HG02798 (cell line): ENCODE measurements around the gene ZNF384.

Experiments used
- ATAC-seq: cut with Tn5 transposase; IDR thresholded peaks from one replicate; pipeline ENCODE4 v1.9.1; 2021; ENCODE audit warnings: mild to moderate bottlenecking; ENCODE audit not compliant: unreplicated experiment, poor library complexity

The ZNF384 gene

DNA sequence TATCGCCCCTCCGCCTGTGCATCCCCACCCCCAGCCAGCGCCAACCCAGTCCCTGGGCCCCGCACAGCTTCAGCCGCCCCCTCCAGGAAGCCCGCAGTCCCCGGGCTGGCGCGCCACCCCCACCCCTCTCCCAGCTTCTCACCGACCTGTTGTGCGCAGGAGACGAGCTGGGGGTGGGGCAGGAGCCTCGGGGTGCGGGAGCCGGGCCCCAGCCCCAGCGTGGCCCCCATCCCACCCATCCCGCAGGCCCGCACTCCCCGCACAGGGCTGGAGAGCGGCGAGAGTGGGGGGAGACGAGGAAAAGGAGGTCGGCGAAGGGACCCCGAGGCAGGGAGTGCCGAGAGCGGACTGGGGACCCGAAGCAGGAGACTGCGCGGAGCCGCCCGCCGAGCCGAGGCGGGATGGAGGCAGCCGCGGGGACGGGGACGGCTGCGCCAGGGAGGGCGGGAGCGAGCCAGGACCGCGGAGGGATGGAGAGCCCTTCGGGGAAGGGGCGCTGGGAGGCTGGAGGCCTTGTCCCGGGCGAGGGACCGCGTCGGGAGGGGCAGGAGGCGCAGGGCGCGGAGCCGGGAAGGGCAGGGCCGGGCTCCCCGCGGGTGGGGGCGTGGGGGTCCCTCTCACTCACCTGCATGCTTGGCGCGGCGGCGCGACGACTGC, 10.9 kb upstream of the ZNF384 start:
- no peak for ATAC-seq

GRCh38 chr12:6699259-6699988, 10.2 kb upstream of the ZNF384 start:
- no peak for ATAC-seq

DNA sequence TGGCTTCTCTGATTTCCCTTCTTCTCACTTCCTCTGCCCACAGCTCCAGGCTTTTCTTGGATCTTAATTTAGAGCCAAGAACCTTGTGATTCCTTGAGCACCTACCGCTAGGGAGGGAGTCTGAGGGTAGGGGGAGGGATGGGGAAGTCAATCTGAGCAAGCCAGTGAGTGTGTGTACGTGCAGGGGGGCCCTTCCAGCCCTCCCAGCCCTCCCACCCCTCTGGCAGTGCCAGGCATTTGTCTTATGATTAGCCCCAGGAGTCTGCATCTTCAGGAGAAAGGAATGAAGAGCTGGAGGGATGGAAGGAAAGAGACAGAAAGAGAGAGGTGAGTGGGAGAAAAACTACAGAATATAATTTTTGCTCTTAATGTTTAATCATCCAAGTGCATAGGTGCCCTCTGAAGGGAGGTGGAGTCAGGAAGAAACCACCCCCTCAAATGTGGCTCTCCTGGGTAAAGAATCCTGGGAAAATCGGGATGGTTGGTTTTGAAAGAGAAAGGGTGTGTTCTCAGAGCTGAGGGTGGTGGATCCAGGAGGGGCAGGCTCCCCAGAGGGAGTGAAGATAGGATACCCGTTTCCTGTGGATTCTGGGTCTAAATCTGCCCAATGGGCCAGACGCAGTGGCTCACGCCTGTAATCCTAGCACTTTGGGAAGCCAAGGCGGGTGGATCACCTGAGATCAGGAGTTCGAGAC, 9.3 kb upstream of the ZNF384 start:
- ATAC-seq, result no peak

- ATAC-seq, result no peak
Observed at GRCh38 chr12:6697584-6698351, 8.6 kb upstream of the ZNF384 start.

- ATAC-seq, result no peak
Observed at GRCh38 chr12:6696690-6697583, 7.8 kb upstream of the ZNF384 start.

DNA sequence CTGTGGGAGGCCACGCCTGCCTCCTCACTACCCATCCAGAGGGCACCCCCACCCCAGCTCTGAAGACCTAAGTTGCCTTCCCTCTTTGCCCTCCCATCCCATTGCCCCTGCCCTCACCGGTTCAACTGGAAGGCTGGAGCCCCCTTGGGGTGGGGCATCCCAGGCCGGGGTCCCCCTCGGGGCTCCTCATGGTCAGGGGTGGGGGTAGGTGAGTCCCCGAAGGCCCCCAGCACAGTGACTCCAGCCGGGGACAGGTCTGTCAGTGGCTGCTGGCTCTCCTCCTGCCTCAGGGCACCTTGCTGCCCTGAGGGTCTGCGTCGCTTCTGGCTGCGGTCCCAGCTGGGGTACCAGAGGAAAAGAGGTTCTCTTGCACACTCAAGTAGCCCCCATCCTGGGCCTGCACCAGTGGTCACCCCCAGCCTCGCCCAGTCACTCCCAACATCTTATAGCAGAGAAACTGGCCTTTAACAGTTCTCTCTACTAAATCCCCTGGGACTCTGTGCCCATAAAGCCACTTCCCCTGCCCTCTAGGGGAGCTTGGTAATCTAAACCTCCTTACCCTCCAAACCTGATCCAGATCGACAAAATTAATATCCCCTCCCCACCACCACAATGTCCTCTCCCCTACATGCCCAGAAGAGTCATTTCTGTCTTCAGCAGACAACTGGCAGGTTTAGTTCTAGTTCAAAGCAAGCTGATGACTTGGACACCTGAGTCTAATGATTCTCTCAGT, 6.3 kb upstream of the ZNF384 start:
- no peak for ATAC-seq

GRCh38 chr12:6694701-6695100, 5.5 kb upstream of the ZNF384 start:
- no peak for ATAC-seq

DNA sequence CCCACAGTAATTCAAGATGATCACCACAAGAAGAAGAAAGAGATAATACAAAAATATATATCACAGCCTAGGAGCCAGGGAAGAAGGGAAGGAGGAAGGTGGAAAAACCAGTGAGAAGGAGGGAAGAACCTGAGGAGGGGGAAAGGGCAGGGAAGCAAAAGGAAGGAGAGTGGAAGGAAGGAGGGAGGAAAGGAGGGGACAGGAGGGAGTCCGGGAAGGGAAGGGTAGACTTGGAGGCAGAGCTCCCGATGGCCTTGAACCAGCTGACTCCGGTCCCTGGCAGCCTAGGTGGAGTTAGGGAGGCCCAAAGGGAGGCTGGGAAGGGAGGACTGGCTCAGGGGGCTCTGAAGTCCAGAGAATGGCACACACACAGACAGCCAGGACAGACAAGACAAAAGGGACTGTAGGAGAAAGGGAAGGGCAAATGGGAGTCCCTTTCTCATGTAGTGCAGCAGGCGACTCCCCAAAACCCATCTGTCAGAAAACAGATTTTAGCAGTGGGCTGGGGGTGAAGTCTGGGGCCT, 4.7 kb upstream of the ZNF384 start:
- ATAC-seq, result no peak

- ATAC-seq, result no peak
Observed at GRCh38 chr12:6692888-6693287, 3.7 kb upstream of the ZNF384 start.

DNA sequence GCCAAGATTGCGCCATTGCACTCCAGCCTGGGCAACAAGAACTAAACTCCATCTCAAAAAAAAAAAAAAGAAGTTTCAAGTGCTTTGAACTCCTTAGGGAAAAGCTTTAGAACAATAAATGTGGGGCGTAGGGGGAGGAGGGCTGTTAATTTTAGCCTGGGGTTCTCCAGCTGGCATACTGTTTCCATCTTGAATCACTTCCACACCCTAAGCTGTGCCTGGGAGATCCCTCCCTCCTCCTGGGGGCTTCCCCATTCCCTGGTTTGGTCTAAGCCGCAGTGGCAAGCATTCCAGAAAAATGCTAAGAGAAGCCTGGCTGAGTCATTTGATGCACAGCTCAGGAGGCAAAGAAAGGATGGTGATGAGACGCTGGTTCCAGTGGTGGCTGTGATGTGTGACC, 2.3 kb upstream of the ZNF384 start:
- ATAC-seq, result no peak

- ATAC-seq, result peak; percentile 0
Observed at GRCh38 chr12:6688543-6688998, 604 bp downstream of the ZNF384 start.

DNA sequence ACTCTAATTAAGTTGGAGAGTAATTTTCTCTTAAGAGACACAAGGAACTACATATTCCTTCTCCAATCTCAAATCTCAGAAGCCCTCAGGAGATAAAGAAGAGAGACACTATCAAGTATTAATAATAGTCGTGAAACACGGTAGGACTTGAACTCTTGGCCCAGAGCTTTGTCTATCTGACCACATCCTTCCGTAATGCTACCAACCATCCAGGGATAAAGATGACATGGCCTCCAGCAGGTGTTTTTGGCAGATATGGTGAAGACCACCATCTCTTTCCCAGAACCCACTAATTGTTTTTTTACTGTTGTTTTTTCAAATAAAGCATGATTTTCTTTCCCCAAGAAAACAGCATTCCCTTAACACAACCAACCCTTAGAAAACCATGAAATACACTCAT, 3.4 kb downstream of the ZNF384 start:
- ATAC-seq, result no peak

- no peak for ATAC-seq
Observed at GRCh38 chr12:6684609-6685008, 4.6 kb downstream of the ZNF384 start.

GRCh38 chr12:6676962-6677361, 12.2 kb downstream of the ZNF384 start:
- ATAC-seq, result no peak

DNA sequence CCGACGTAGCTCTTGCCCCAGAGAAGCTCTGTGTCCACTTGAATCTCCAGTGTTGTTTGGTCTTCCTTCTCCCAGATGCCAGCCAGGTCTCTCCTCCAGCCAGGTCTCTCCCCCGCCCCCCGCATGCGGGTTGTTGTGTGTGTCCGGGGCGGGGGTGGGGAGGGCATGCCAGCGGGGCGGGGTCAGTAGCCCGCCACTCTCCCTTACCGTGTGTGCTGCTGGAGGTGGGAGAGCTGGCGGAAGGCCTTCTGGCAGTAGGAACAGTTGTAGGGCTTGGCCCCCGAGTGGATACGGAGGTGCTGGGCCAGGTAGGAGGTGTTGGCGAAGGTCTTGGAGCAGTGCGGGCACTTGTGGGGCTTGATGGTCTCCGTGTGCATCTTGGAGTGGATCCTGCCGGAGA, 17.0 kb downstream of the ZNF384 start:
- no peak for ATAC-seq

- ATAC-seq, result no peak
Observed at GRCh38 chr12:6667559-6668210, 21.5 kb downstream of the ZNF384 start.

DNA sequence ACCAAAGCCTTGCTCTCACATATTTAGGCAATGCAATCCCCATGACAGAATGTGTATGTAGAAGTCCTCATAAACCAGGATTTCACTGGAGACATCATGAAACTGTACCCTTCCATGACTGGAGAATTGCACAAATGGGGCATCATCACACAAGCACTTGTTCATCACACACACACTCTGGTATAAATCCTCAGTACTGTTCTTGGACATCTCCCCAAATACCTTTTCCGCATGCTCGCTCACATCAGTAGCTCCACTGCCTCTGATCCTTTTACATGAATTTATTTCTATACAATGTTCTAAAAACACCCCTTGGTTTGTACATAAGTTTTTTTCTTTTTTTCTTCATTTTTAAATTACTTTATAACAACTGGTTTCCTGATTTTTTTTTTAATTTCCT, 23.0 kb downstream of the ZNF384 start:
- no peak for ATAC-seq

DNA sequence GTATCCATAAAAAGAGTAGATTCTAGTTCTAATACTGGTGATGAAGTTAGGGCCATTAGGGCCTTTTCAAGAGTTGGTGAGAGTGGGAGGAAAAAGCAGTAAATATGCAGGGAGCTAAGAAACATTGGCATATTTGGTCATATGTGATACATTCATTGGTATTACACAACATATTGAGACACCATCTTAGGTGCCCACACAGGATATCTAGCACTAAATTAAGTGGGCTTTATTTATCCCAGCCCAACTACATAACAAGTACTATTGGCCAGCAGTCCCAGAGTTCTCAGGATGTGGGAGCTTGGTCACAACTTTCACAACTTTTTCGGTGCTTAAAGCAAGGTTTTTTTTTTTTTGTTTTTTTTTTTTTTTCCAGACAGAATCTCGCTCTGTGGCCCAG, 24.3 kb downstream of the ZNF384 start:
- no peak for ATAC-seq
